Endothelial cell of umbilical vein (primary cell): ENCODE results near the gene CCDC150. TPM values are rescaled to one million over a fixed set of nuclear protein-coding genes. Genes with fewer than 3 reads are reported as not detected.

Source experiments
- BruUV-seq: library from RNA; stranded (reverse); fragments of 400-500 nt; replicated peaks from 2 replicates; lab custom pipeline; 2021; lab: Mats Ljungman, UMichigan
- CTCF ChIA-PET: fragments of 300-600, 350-600 bp; sonication (Branson Sonifier 250); formaldehyde crosslinking; loops from one replicate; lab custom pipeline; 2021; ENCODE audit warnings: antibody characterized with exemption, inconsistent platforms; lab: Charles Lee
- POLR2A ChIA-PET: fragments of 300-600, 350-600 bp; sonication (Branson Sonifier 250); formaldehyde crosslinking; loops from one replicate; lab custom pipeline; 2021; ENCODE audit warnings: antibody characterized with exemption, inconsistent platforms; lab: Charles Lee
- DNase-seq: peaks from one replicate; pipeline ENCODE4 v3.0.0-alpha.2; 2011; ENCODE audit warnings: low read depth, low spot score
- FAIRE-seq: peaks from 2 replicates; lab custom pipeline; 2011; peaks lifted over from hg19 to GRCh38; lab: Jason Lieb, UNC
- H2AFZ ChIP-seq: 2 replicates; pipeline ENCODE4 v1.6.0; 2012; ENCODE audit warnings: low read depth, low read length, control low read depth, inconsistent platforms
- H3K27ac ChIP-seq: 2 replicates; pipeline ENCODE4 v1.5.1; 2011; ENCODE audit warnings: low read depth, mild to moderate bottlenecking, control low read depth, low read length, moderate library complexity; ENCODE audit not compliant: insufficient read depth
- H3K27me3 ChIP-seq, 2 experiments: 2 replicates each; pipeline versions ENCODE4 v1.6.0 to v1.6.1; 2011; ENCODE audit warnings: low read length in 2 of 2, mixed read lengths in 1 of 2; ENCODE audit not compliant: control insufficient read depth in 2 of 2, insufficient read depth in 2 of 2
- H3K36me3 ChIP-seq, 2 experiments: 2 replicates in 1 of 2; 3 replicates in 1 of 2; pipeline ENCODE4 v1.5.1; 2011; ENCODE audit warnings: low read length in 2 of 2, mild to moderate bottlenecking in 1 of 2, moderate library complexity in 1 of 2; ENCODE audit not compliant: control insufficient read depth in 2 of 2, insufficient read depth in 2 of 2; ENCODE audit errors: extremely low read depth in 1 of 2
- H3K4me1 ChIP-seq: 3 replicates; pipeline ENCODE4 v1.5.1; 2011; ENCODE audit warnings: mild to moderate bottlenecking, low read length; ENCODE audit not compliant: control insufficient read depth, insufficient read depth; ENCODE audit errors: extremely low read depth
- H3K4me2 ChIP-seq: 2 replicates; pipeline ENCODE4 v1.6.1; 2011; ENCODE audit warnings: low read length, control low read depth, mixed read lengths; ENCODE audit not compliant: insufficient read depth
- H3K4me3 ChIP-seq, 3 experiments: fragments of 200-600 bp in 1 of 3; sonication (generic), shearing (Covaris generic) in 1 of 3; replicated peaks in 1 of 3; 2 replicates each; pipeline ENCODE4 v1.5.1; 2011 to 2016; ENCODE audit warnings: control low read depth in 3 of 3, low read length in 3 of 3, mild to moderate bottlenecking in 2 of 3, inconsistent platforms in 1 of 3, low read depth in 1 of 3, moderate library complexity in 1 of 3; ENCODE audit not compliant: insufficient read depth in 1 of 3
- H3K79me2 ChIP-seq: 2 replicates; pipeline ENCODE4 v1.6.0; 2012; ENCODE audit warnings: low read length, inconsistent platforms; ENCODE audit not compliant: control insufficient read depth, insufficient read depth
- H3K9ac ChIP-seq: replicated peaks from 2 replicates; pipeline ENCODE3; 2011; ENCODE audit warnings: low read length, control low read depth; ENCODE audit not compliant: insufficient read depth; ENCODE audit errors: extremely low read depth
- H3K9me1 ChIP-seq: replicated peaks from 3 replicates; pipeline ENCODE4 v1.6.0; 2011; ENCODE audit warnings: mild to moderate bottlenecking, low read length; ENCODE audit not compliant: control insufficient read depth, insufficient read depth; ENCODE audit errors: extremely low read depth
- H3K9me3 ChIP-seq: replicated peaks from 2 replicates; pipeline ENCODE4 v1.5.1; 2012; ENCODE audit warnings: low read length, inconsistent platforms; ENCODE audit not compliant: control insufficient read depth, insufficient read depth
- H4K20me1 ChIP-seq: replicated peaks from 2 replicates; pipeline ENCODE3; 2011; ENCODE audit warnings: mild to moderate bottlenecking, low read length; ENCODE audit not compliant: control insufficient read depth, insufficient read depth; ENCODE audit errors: extremely low read depth
- CTCF ChIP-seq, 2 donors: IDR thresholded peaks; 1 replicate in 1 of 2; 2 replicates in 1 of 2; pipeline ENCODE4 v1.5.1; 2011; ENCODE audit warnings: low read length in 2 of 2, mild to moderate bottlenecking in 2 of 2, moderate library complexity in 2 of 2, control low read depth in 1 of 2, inconsistent platforms in 1 of 2, low read depth in 1 of 2; ENCODE audit not compliant: insufficient read depth in 1 of 2; ENCODE audit errors: extremely low read depth in 1 of 2
- EZH2 ChIP-seq: IDR thresholded peaks from 2 replicates; pipeline ENCODE4 v1.6.1; 2012; ENCODE audit warnings: borderline replicate concordance, low read depth, mild to moderate bottlenecking, moderate library complexity, low read length, inconsistent platforms; ENCODE audit not compliant: severe bottlenecking
- FOS ChIP-seq: IDR thresholded peaks from 2 replicates; pipeline ENCODE4 v1.6.1; 2011; ENCODE audit warnings: mild to moderate bottlenecking, low read length, moderate library complexity, borderline replicate concordance; ENCODE audit not compliant: insufficient read depth
- GATA2 ChIP-seq: IDR thresholded peaks from 2 replicates; pipeline ENCODE4 v1.7.0; 2011; ENCODE audit warnings: low read depth, mild to moderate bottlenecking, moderate library complexity, mixed read lengths, low read length; ENCODE audit not compliant: insufficient read length, insufficient read depth
- JUN ChIP-seq: IDR thresholded peaks from 2 replicates; pipeline ENCODE4 v1.6.1; 2011; ENCODE audit warnings: borderline replicate concordance, low read depth; ENCODE audit not compliant: insufficient read length, insufficient read depth
- MAX ChIP-seq: IDR thresholded peaks from 2 replicates; pipeline ENCODE4 v1.6.1; 2011; ENCODE audit not compliant: insufficient read depth, insufficient read length
- MYC ChIP-seq: IDR thresholded peaks from one replicate; pipeline ENCODE4 v1.6.1; 2011; ENCODE audit warnings: mild to moderate bottlenecking, low read depth, low read length
- POLR2A ChIP-seq: IDR thresholded peaks from 2 replicates; pipeline ENCODE4 v1.6.1; 2012; ENCODE audit warnings: low read depth, mild to moderate bottlenecking, control low read depth, low read length
- POLR2AphosphoS5 ChIP-seq: IDR thresholded peaks from 2 replicates; pipeline ENCODE4 v1.6.1; 2012; ENCODE audit warnings: low read depth, mild to moderate bottlenecking, control low read depth, low read length, moderate library complexity; ENCODE audit not compliant: insufficient read depth
- dilution Hi-C: fragments of 300-500 bp; cut with MboI; formaldehyde crosslinking; loops from one replicate; pipeline ENCODE4 v1.15.0; 2019; ENCODE audit warnings: low sequenced_read_pairs; ENCODE audit not compliant: extremely low pct_ligation_motif_present
- intact Hi-C: fragments of 100-400 bp; cut with micrococcal nuclease; formaldehyde crosslinking; loops from one replicate; pipeline ENCODE4 v1.10.0; 2022
- polyA plus RNA-seq, 4 experiments: library from polyadenylated mRNA; depleted of rRNA in 3 of 4; stranded (reverse) in 3 of 4; unstranded in 1 of 4; fragments of >200 nt; gene quantifications; 2 replicates each; pipeline versions ENCODE4 v1.2.1 to v1.2.3, GENCODE V29; 2011 to 2012; ENCODE audit warnings: missing spikeins in 1 of 4
- total RNA-seq: library from RNA; stranded (reverse); gene quantifications from 2 replicates; pipeline ENCODE4 v1.2.3, GENCODE V29; 2021

CCDC150 gene
- total and polyA plus RNA-seq, 2 donors (not counting 3 experiments of a cell fraction or from before 2014, with no cell fraction given) = 1.7 to 19.9 TPM

GRCh38 chr2:196591621-196592022 is 47.9 kb upstream of the CCDC150 start:
- H3K79me2 ChIP-seq = no peaks in the 10 kb centered on the region
- H3K36me3 ChIP-seq = no peaks in the 10 kb centered on the region
- peaks cover 13% of the 10 kb centered on the region for H3K4me1 ChIP-seq
- H3K27ac ChIP-seq = no peak overlapping the region
- BruUV-seq = TSS peak; percentile 38
- POLR2A ChIA-PET = no interaction called here
- CTCF ChIA-PET = interaction anchor here (1.4 to 3.4 kb wide), 4 partner anchors 10 to 159 kb away, joined by 3 to 16 read pairs (median 8); no protein-coding TSS in a partner anchor
- TF ChIP-seq POLR2A = no peak
- TF ChIP-seq POLR2AphosphoS5 = no peak
- TF ChIP-seq EZH2 = no peak
- intact Hi-C loops = loop anchor here (1.0 to 2.0 kb wide), 3 partner anchors 15 to 293 kb away; no protein-coding TSS in a partner anchor
- FAIRE-seq (no peak), DNase-seq (no peak)
- H3K27me3 ChIP-seq = peaks cover 29 to 39% of the 10 kb centered on the region in 2 experiments
- no peaks in the 10 kb centered on the region for H3K9me1 ChIP-seq
- no peak overlapping the region for H3K4me3 ChIP-seq
- dilution Hi-C loops = no loop called here
- H3K9ac ChIP-seq = no peak overlapping the region
- H4K20me1 ChIP-seq = no peaks in the 10 kb centered on the region
- H2AFZ ChIP-seq = no peak overlapping the region
- H3K9me3 ChIP-seq = no peaks in the 10 kb centered on the region
- no peak overlapping the region for H3K4me2 ChIP-seq

GRCh38 chr2:196592331-196592910 is 47.1 kb upstream of the CCDC150 start:
- ChIA-PET CTCF (interaction anchor here (0.8 to 3.4 kb wide), 8 partner anchors 9 to 295 kb away, joined by 3 to 16 read pairs (median 4); partner anchors contain the start of gene CCDC150), POLR2A (interaction anchor here (0.5 to 0.6 kb wide), 2 partner anchors 14 to 21 kb away, joined by 3 read pairs; no protein-coding TSS in a partner anchor)
- TF ChIP-seq GATA2 = no peak
- no peak for TF ChIP-seq FOS
- no peak for TF ChIP-seq POLR2AphosphoS5
- no peak for TF ChIP-seq MYC
- TF ChIP-seq MAX = no peak
- TF ChIP-seq POLR2A = no peak
- no peak for TF ChIP-seq JUN
- no peak for TF ChIP-seq EZH2
- no peak for TF ChIP-seq CTCF (IDR thresholded peaks at IDR 0.05; ENCODE audit: extremely low read depth in 1 of 2, insufficient read depth in 1 of 2, low read depth in 1 of 2, low read length in 2 of 2)
- Histone ChIP-seq H4K20me1 (no peaks in the 10 kb centered on the region), H3K27me3 (peaks cover 29 to 39% of the 10 kb centered on the region in 2 experiments), H2AFZ (peak overlapping the region; percentile 93), H3K9me3 (no peaks in the 10 kb centered on the region), H3K27ac (no peak overlapping the region), H3K4me3 (peak overlapping the region; percentile 28 to 70 (median 48)), H3K4me1 (peaks cover 13% of the 10 kb centered on the region), H3K9me1 (no peaks in the 10 kb centered on the region), H3K9ac (peak overlapping the region; percentile 83), H3K79me2 (no peaks in the 10 kb centered on the region), H3K4me2 (peak overlapping the region; percentile 92), H3K36me3 (no peaks in the 10 kb centered on the region)
- DNase-seq (peak; percentile 39), FAIRE-seq (peak; percentile 50)
- dilution Hi-C loops (no loop called here), intact Hi-C loops (loop anchor here (1.0 to 2.0 kb wide), 3 partner anchors 14 to 294 kb away; no protein-coding TSS in a partner anchor)
- BruUV-seq = no TSS peak
